Stimulated activated CD8-positive, alpha-beta memory T cell treated with anti-CD3 and anti-CD28 coated beads, Interleukin-4, amount 100 ng/mL, for 4 hours (primary cell): ENCODE results near the gene VPS37C.
A peak's percentile ranks its signal among the peaks of the same experiment; 100 is the strongest.
"Not testable (repeated sequence)": the region's sequence is repeated elsewhere in the genome, so short reads cannot be mapped to it uniquely, and the experiment has no call there.

Experiments used
- DNase-seq, 2 donors: peaks; one replicate each; pipeline ENCODE4 v3.0.0-alpha.2; 2020; ENCODE audit warnings: low read depth in 2 of 2, low spot score in 1 of 2

VPS37C gene

DNA sequence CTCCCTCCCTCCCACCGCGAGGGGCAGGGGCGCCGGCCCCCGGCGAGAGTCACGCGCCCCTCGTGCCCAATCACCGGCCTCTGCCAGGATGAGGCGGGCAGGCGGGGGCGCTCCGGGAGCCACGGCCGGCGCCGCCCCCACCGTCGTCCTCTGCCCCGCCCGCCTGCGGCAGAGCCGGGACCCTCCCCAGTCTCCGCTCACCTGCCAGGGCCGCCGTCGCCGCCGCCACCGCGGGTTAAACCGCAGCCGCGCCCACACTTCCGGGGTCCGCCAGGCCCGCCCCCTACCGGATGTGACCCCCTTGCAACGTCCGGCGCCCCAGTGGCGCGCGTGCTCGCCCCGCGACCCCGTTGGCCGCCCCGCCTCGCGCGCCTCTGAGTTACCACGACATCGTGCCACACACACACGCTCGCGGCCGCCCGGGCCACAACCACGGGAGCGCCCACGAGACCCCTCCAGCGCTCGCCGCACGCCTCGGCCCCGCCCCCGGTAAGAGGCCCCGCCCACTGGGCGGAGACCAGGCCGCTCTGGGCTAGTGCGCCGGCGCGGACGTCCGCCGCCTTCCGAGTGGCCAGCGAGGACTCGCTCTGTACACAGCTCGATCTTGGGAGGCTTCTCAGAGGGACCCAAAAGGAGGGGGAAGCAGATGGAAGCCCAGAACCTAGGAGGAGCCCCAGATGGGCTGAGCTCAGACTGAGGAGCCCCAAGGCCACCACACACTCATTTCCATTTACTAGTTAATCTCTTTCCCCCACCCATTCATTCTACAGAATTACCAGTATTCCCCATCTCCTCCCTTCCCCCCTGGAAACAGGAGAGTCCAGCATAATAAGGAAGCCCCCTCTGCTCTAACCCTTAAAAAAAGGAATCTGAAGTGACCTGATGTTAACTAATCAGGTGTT, at the start of gene VPS37C:
Gene VPS37C, minus strand, starts transcription at position 237 of the 902 bp plus-strand sequence. CDS start 22,597 bp downstream, outside the sequence.
- peak; percentile 84 to 91 for DNase-seq

DNA sequence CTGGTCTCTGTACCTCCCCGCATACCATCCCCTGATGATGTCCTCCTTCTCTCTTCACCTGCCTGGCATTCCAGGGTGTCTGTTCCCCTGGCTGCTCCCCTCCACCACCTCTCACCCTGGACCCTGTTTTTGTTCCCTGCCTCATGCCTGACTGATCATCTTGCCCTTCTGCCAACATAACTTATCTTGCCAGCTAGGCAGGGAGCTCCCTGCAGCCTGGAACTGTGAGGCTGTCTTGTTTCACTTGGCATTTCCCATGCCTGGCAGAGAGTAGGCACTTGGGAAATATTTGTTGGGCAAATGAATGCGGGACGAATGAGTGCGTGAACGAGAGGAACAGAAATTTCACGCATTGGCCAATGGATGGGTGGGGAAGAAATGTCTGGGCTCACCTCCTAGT, 49.4 kb upstream of the VPS37C start:
- DNase-seq, result not testable (repeated sequence)

DNA sequence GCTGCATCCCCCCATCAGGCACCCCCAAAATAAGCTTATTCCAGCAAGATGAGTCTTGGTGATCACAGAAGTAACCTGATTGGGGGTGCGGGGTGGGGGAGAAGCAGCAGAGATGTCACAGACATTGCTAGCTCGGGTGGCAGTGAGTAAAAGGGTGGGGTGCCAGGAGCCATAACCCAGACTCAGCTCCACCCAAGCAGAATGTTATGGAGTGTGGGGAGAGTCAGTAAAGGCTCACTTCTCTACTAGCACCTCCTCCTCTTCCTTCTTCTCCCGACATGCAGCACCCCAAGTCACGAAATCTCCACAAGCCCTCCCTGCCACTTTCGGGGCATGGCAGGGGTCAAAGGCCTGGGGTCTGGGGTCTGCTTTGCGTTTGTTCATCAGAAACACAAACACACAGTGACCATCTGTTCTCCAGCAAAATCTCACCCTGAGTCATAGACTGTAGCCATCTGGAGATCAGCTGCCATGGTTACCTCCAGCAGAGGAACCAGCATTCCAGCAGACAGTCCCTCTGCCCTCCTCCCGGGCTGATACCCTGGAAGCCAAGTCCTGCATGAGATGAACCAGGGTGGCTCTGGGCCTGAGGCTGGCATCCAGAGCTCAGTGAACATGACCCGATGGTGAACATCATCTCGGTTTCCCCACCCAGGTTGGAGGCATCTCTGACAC, 46.5 kb upstream of the VPS37C start:
- DNase-seq, result not testable (repeated sequence)

DNA sequence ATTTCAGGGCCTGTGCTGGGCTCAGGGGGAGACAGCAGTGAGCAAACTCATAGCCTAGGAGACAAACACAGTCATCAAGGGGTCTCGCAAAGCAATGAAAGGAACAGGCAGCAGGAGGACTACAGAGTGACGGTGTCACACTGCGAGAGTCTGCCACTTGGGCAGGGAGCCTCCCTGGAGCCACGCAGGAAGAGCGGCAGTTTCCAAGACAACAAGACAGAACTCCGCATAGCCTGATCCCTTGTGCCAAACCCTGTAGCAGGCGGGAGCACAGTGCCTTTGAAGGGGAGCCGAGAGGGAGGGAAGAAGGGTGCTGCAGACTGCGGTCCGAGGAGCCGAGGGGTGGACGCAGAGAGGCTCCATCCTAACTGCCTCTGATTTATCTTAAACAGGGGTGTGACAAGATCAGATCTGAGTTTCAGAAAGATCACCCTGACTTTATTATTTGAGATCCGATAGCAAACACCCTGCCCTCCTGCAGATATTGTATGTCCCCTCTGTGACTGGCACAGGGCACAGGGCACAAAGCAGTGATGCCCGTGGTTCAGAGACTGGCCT, 43.4 kb upstream of the VPS37C start:
- not testable (repeated sequence) for DNase-seq

DNA sequence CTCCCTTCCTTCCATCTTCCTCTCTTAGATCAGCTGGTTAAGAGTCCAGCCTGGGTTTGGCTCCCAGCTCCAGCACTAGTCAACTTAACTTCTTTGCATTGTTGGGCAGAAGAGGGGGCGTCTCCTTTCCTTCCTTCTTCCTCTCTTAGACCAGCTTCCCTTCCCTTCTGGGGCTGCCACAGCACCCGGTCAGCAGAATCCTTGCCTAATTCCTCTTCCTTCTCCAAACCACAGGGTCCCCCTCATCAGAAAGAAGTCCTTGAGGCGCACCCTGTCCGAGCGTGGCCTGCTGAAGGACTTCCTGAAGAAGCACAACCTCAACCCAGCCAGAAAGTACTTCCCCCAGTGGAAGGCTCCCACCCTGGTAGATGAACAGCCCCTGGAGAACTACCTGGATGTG, 42.6 kb upstream of the VPS37C start:
- DNase-seq, result not testable (repeated sequence)

DNA sequence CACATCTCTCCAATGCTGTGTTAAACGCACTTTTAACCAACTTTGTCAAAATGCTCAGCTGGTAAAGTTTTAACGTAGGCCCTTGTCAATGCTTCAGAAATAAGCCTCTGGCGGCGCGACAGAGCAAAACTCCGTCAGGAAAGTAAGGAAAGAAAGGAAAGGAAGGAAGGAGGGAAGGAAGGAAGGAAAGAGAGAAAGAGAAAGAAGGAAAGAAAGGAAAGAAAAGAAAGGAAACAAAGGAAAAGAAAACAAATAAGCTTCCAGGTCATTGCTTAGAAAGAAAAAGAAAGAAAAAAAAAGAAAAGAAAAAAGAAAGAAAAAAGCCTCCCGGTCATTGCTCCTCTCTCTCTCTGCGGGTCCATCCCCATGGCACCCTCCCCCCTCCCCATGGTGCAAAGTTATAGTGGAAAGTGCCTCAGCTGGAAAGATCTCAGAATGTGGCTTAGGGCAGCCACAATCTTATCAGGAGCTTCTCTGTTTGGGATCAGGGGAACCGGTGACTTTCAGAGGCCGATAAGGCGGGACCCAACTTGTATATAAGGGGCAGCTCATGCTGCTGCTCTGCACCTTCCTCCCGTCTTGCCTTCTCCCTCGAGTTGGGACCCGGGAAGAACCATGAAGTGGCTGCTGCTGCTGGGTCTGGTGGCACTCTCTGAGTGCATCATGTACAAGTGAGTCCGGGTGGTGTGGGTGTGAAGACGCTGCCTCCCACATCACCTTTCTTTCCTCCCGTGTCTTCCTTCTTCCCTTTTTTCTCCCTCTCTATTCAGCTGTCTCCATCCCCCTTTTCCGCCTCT, 41.9 kb upstream of the VPS37C start, which contains the start of gene PGA3:
Gene PGA3, plus strand, starts transcription at position 566 of the 797 bp plus-strand sequence. Its CDS starts 50 bp downstream, at position 616.
- not testable (repeated sequence) for DNase-seq

DNA sequence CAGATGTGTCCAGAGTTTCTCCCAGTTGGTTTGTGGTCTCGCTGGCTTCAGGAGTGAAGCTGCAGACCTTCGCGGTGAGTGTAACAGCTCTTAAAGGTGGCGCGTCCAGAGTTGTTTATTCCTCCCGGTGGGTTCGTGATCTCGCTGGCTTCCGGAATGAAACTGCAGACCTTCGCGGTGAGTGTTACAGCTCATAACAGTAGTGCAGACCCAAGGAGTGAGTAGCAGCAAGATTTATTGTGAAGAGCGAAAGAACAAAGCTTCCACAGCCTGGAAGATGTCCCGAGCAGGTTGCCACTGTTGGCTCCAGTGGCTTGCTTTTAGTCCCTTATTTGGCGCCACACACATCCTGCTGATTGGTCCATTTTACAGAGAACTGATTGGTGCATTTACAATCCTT, 40.2 kb upstream of the VPS37C start:
- DNase-seq, result no peak

DNA sequence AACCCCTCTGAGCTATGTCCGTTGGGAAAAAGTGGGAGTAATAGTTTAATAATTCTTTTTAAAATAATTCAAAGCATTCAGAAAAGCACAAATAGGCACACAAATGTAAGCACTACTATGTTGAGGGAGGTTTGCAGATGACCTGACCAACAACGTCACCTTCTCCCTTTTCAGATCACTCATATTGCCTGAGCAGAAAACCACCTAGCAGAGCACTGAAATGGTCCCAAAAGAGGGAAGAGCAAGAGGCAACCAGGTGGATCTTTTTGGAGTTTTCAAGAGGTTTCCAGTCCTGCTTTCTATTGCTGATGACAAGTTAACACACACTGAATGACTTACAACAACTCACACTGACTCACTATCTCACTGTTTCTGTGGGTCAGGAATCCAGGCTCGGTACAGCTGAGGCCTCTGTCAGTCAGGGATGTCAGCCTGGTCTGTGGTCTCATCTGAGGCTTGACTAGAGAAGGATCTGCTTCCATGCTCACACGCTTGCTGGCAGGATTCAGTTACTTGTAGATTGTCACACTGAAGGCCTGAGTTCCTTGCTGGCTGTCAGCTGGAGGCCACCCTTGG, 37.8 kb upstream of the VPS37C start:
- DNase-seq, result no peak

DNA sequence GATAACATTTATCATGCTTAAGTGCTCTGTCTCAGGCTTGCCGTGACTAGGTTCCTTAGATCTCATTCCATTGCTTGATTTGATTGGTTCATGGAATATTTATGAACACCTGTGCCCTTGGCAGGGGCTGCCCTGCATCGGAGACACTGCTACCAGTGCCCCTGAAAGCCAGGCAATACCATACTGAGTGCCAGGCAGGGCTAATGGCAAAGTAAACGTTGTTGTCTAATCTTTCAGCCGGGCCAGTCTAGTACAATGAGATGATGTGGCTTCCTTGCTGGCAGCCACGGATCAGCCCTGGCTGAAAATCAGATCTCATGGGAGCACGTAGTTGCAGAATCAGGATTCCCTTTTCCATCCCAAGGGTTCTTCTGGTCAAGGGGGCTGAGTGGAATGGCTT, 37.1 kb upstream of the VPS37C start:
- DNase-seq, result no peak

DNA sequence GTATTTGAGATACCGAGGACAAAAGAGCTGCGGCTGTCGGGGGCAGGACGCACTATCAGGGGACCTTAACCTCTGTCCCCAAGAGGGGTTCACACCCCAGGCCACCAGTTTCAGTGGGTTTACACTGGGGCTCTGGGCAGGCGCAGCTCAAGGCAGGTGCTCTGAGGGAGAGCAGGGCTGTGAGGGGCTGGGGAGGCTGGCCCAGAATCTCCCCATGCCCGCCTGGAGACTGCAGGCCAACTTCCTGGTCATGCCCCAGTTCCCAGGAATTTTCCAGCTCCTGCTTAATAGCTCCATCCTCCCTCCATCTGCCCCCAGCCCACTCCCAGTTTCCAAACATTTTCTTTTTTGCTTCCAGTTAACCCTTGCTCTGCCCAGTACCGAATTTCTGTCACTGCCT, 34.5 kb upstream of the VPS37C start:
- no peak for DNase-seq

DNA sequence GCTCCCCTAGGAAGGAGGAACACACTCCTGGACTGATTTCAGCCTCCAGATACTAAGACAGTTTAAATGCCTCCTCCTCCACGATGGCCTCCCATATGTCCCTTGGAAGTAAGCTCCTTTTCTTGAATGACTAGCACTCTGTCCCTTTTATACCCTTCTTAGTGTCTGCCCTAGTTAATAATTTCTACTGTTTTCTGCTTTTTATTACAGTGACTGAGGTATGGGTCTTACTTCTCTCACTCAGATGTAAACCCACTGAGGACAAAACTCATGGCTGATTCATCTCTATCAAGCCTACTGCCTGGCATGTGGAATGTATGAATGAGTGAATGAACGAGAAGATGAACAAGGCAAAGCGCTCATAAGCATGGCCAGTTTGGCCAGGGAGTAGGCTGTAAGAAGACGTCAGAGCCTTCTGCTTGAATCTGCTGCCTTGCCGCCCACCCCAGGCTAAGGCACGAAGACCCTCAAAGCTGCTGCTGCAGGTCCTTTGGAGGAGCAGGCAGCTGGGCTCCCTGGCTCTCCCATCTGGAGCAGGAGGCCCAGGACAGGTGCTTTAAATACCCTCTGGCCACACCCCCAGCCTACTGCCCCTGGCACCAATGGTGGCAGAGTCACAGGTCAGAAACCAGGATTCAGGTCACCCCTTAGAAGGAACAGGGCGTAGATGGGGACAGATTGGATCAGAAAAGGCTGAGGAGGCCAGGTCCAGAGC, 33.9 kb upstream of the VPS37C start:
- DNase-seq, result no peak

DNA sequence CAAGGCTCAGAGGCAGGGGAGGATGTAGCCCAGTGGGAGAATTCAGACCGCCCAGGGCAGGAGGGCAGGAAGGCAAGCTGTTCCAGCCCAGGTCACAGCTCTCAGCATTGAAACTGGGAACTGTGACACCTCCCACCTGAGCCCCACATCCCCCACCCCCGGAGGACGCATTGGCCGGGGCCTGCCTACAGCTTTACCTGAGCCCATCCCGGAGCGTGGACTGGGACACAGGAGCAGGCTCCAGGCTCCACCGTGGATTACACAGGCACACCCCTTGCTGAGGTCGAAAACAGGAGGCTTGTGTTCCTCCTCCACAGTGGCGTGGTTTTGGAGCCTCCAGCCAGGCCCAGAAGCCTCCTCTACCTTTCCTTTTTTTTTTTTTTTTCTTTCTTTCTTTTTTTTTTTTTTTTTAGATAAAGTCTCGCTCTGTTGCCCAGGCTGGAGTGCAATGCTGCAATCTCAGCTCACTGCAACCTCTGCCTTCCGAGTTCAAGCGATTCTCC, 33.0 kb upstream of the VPS37C start:
- no peak for DNase-seq

DNA sequence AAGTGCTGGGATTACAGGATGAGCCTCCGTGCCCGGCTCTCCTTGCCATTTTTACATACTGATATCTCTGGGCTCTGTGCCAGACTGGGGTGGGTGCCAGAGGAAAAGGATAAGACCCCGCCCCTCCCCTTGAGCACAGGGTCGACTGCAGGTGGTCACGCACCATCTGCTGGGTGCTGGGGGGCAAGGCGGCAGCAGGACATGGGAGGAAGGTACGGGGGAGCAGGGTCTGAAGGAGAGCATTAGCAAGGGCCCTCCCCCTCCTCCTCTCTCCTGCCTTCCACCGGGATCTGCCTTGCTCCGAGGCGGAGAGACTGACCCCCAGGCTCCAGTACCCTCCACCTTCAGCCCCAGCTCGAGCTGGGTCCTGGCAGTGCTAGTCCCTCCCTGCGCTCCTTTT, 32.4 kb upstream of the VPS37C start:
- DNase-seq, result no peak

DNA sequence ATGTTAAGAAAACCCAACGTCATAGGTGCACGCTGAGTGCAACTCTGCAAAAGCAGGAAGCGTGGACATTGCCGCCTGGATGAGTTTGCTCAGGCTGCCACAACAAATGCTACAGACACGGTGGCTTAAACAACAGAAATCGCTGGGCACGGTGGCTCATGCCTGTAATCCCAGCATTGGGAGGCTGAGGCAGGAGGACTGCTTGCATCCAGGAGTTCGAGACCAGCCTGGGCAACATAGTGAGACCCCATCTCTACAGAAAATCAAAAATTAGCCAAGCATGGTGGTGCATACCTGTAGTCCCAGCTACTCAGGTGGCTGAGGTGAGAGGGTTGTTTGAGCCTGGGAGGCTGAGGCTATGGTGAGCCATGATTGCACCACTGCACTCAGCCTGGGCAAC, 28.7 kb upstream of the VPS37C start:
- no peak for DNase-seq

DNA sequence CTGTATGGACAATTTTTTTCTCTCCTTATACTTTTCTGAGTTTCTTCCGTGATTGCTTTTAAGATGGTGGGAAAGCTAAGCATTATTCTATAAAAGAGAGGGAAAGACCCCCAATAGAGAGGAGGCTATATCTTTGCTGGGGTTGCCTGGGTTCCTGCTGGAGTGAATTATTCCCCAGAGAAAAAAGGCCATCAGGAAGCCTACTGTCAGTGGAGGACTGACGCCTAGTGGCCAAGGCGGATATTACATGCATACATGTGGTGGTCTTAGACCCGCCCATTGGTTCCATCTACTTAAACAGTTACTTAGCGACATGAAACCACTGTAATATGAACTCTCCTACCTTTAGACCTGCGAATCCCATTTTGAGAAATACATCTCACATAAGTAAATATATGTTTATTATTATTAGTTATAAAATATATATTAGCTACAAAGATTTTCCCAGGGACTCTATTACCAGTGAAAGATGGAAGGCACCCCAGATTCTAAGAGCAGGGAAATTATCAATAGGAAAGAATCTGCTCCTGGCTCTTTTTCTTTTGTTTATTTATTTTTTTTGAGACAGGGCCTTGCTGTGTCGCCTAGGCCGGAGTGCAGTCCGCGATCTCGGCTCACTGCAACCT, 26.4 kb upstream of the VPS37C start:
- DNase-seq, result peak; percentile 60 to 76

DNA sequence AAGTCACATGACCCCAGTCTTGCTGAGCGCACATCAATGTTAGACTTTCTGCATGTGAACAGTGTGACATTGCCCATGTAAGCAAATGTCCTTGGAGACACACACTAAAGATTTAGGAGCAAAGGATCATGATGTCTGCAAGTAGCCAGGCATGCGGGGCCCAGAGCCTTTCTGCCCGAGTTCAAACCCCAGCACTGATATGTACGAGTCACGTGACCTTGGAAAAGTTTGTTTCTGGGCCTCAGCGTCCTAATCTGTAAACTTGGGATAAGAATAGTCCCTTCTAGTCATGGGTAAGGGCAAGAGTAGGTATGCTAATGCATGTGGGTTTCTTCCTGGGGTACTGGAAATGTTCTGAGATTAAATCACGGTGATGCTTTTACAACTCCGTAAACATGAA, 25.3 kb upstream of the VPS37C start:
- no peak for DNase-seq

DNA sequence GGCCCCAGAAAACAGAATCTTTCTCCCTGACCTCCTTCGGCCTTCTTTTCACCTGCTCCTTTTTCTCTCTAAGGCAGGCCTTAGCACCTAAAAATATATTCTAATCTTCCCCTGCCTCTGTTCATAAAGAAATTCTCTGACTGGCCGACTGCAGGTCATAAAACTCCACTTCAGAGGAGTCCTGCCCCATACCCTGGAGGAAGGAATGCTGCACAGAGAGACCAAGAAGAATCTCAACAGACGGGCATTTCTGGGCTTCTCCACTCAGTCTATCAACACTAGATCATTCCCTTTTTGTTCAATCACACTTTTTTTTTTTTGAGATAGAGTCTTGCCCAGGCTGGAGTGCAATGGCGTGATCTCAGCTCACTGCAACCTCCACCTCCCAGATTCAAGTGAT, 22.4 kb upstream of the VPS37C start:
- DNase-seq, result no peak

DNA sequence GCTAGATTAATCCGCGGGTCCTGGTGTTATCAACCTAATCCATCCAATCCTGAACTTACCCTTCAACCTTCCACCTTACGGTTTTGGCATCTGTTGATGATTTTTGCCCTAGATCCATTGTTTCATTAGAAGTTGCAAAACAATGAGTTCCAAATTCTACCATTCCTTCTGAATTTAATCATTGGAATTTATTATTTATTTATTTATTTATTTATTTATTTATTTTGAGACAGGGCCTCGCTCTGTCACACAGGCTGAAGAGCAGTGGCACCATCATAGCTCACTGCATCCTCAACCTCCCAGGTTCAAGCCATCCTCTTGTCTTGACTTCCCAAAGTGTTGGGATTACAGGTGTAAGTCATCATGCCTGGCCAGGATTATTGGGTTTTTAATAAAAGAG, 20.3 kb upstream of the VPS37C start:
- no peak for DNase-seq

DNA sequence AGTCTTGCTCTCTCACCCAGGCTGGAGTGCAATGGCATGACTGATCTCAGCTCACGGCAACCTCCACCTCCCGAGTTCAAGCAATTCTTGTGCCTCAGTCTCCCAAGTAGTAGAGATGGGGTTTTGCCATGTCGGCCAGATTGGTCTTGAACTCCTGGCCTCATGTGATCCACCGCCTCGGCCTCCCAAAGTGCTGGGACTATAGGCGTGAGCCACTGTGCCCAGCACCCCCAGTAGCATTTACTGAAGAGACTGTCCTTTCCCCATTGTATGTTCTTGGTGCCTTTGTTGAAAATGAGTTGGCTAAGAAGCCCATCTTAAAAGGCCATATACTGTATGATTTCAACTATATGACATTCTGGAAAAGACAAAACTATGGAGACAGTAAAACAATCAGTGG, 19.0 kb upstream of the VPS37C start:
- DNase-seq, result not testable (repeated sequence)
